OCI-LY1 (cell line): ENCODE data around the gene ARHGEF16.

Source experiments
- H2AFZ ChIP-seq: fragments of 200-600 bp; sonication (generic), shearing (Covaris generic); 2 replicates; pipeline ENCODE4 v1.6.0; 2014; ENCODE audit warnings: antibody characterized with exemption, mild to moderate bottlenecking, low read length
- H3F3A ChIP-seq: fragments of 200-600 bp; sonication (generic), shearing (Covaris generic); 2 replicates; pipeline ENCODE4 v1.6.0; 2014; ENCODE audit warnings: mild to moderate bottlenecking, antibody characterized with exemption, low read length, moderate library complexity; ENCODE audit not compliant: insufficient read depth
- H3K27ac ChIP-seq: fragments of 200-600 bp; sonication (generic); 2 replicates; pipeline ENCODE4 v1.5.1; 2014; ENCODE audit warnings: low read length, mixed run types, mild to moderate bottlenecking, low read depth; ENCODE audit not compliant: poor library complexity, severe bottlenecking
- H3K27me3 ChIP-seq: fragments of 200-600 bp; sonication (generic); 2 replicates; pipeline ENCODE4 v1.6.0; 2014; ENCODE audit warnings: antibody characterized with exemption, mild to moderate bottlenecking, low read length, moderate library complexity; ENCODE audit not compliant: insufficient read depth
- H3K36me3 ChIP-seq: fragments of 200-600 bp; sonication (generic); 2 replicates; pipeline ENCODE4 v1.6.1; 2014; ENCODE audit warnings: mild to moderate bottlenecking, antibody characterized with exemption, low read length, moderate library complexity, mixed read lengths; ENCODE audit not compliant: insufficient read depth
- H3K4me1 ChIP-seq: fragments of 200-600 bp; sonication (generic); 2 replicates; pipeline ENCODE4 v1.5.1; 2014; ENCODE audit warnings: mild to moderate bottlenecking, low read length, moderate library complexity; ENCODE audit not compliant: insufficient read depth, severe bottlenecking
- H3K4me2 ChIP-seq: fragments of 200-600 bp; sonication (generic), shearing (Covaris generic); 2 replicates; pipeline ENCODE4 v1.6.1; 2014; ENCODE audit warnings: low read length
- H3K4me3 ChIP-seq: fragments of 200-600 bp; sonication (generic); 2 replicates; pipeline ENCODE4 v1.5.1; 2014; ENCODE audit warnings: low read length, low read depth, mild to moderate bottlenecking, mixed read lengths; ENCODE audit not compliant: poor library complexity, severe bottlenecking
- H3K79me2 ChIP-seq: fragments of 200-600 bp; shearing (Covaris generic); 2 replicates; pipeline ENCODE4 v1.6.1; 2016; ENCODE audit warnings: mixed run types, low read length, mixed read lengths; ENCODE audit not compliant: insufficient read depth
- H3K9ac ChIP-seq: fragments of 200-600 bp; sonication (generic), shearing (Covaris generic); 2 replicates; pipeline ENCODE4 v1.6.1; 2014; ENCODE audit warnings: mild to moderate bottlenecking, low read length, mixed read lengths
- H3K9me2 ChIP-seq: fragments of 200-600 bp; sonication (generic), shearing (Covaris generic); 2 replicates; pipeline ENCODE4 v1.6.1; 2014; ENCODE audit warnings: low read depth, mild to moderate bottlenecking, low read length, mixed read lengths
- H3K9me3 ChIP-seq: fragments of 200-600 bp; shearing (Covaris generic); 2 replicates; pipeline ENCODE4 v1.6.1; 2014; ENCODE audit warnings: low read length, mixed read lengths
- H4K20me1 ChIP-seq: fragments of 200-600 bp; sonication (generic), shearing (Covaris generic); 2 replicates; pipeline ENCODE4 v1.6.0; 2016; ENCODE audit warnings: mild to moderate bottlenecking, low read length; ENCODE audit not compliant: insufficient read depth
- CTCF ChIP-seq: fragments of 200-600 bp; sonication (generic), shearing (Covaris generic); IDR thresholded peaks from 2 replicates; pipeline ENCODE4 v1.5.1; 2017; ENCODE audit warnings: mild to moderate bottlenecking, antibody characterized with exemption, low read length, moderate library complexity, mixed read lengths
- EZH2 ChIP-seq: fragments of 200-600 bp; sonication (generic), shearing (Covaris generic); IDR thresholded peaks from 2 replicates; pipeline ENCODE4 v1.8.0; 2017; ENCODE audit warnings: borderline replicate concordance, mixed run types, mild to moderate bottlenecking, antibody characterized with exemption, low read length, moderate library complexity, mixed read lengths

The ARHGEF16 gene

GRCh38 chr1:3520419-3521378, 66.2 kb downstream of the ARHGEF16 start:
- Histone ChIP-seq H3K36me3 (no peaks in the 10 kb centered on the region), H3K4me1 (no peaks in the 10 kb centered on the region)

GRCh38 chr1:3521426-3521825, 67.0 kb downstream of the ARHGEF16 start:
- Histone ChIP-seq H3K4me1 (no peaks in the 10 kb centered on the region), H4K20me1 (no peaks in the 10 kb centered on the region)
- TF ChIP-seq CTCF (no peak), EZH2 (no peak)

More at GRCh38 chr1:3520419-3521378, 66.2 kb downstream of the ARHGEF16 start:
- Histone ChIP-seq H3K27me3 (peaks cover 19% of the 10 kb centered on the region; the same call in 1 of the 2 replicates), H2AFZ (no peak overlapping the region), H3F3A (no peaks in the 10 kb centered on the region), H3K27ac (no peak overlapping the region), H4K20me1 (no peaks in the 10 kb centered on the region), H3K9me3 (no peaks in the 10 kb centered on the region), H3K9ac (no peak overlapping the region), H3K79me2 (no peaks in the 10 kb centered on the region), H3K4me2 (no peak overlapping the region), H3K4me3 (no peak overlapping the region), H3K9me2 (no peaks in the 10 kb centered on the region)
- no peak for TF ChIP-seq CTCF
- TF ChIP-seq EZH2, result no peak

GRCh38 chr1:3522112-3522511, 67.6 kb downstream of the ARHGEF16 start:
- H3K9ac ChIP-seq, result no peak overlapping the region
- H3K4me2 ChIP-seq, result no peak overlapping the region
- TF ChIP-seq EZH2 (no peak), CTCF (no peak)

More at GRCh38 chr1:3521426-3521825, 67.0 kb downstream of the ARHGEF16 start:
- Histone ChIP-seq H3K27ac (no peak overlapping the region), H3K4me3 (no peak overlapping the region), H3K4me2 (no peak overlapping the region), H3K79me2 (no peaks in the 10 kb centered on the region), H3K36me3 (no peaks in the 10 kb centered on the region), H3K9me2 (no peaks in the 10 kb centered on the region), H3K9me3 (no peaks in the 10 kb centered on the region), H3F3A (no peaks in the 10 kb centered on the region), H2AFZ (no peak overlapping the region), H3K9ac (no peak overlapping the region), H3K27me3 (peaks cover 16% of the 10 kb centered on the region; the same call in 1 of the 2 replicates)

More at GRCh38 chr1:3522112-3522511, 67.6 kb downstream of the ARHGEF16 start:
- Histone ChIP-seq H3K4me3 (no peak overlapping the region), H3K27ac (no peak overlapping the region), H4K20me1 (no peaks in the 10 kb centered on the region), H3K9me2 (no peaks in the 10 kb centered on the region), H3F3A (no peaks in the 10 kb centered on the region), H3K4me1 (no peaks in the 10 kb centered on the region), H3K36me3 (no peaks in the 10 kb centered on the region), H3K79me2 (no peaks in the 10 kb centered on the region), H3K9me3 (no peaks in the 10 kb centered on the region), H2AFZ (no peak overlapping the region), H3K27me3 (peaks cover 16% of the 10 kb centered on the region; the same call in 1 of the 2 replicates)
